ACC112 (cell line): Measurements from ENCODE around the gene ZBTB7C.

ENCODE experiments used
- H2AFZ ChIP-seq: fragments of 200-600 bp; sonication (generic); one replicate; pipeline ENCODE4 v1.6.0; 2017; ENCODE audit warnings: antibody characterized with exemption, low read length; ENCODE audit not compliant: unreplicated experiment
- H3K27ac ChIP-seq: fragments of 200-600 bp; sonication (generic); 2 replicates; pipeline ENCODE4 v1.5.1; 2014; ENCODE audit warnings: low read depth, mild to moderate bottlenecking, antibody characterized with exemption, low read length, moderate library complexity
- H3K27me3 ChIP-seq: fragments of 200-600 bp; sonication (generic); 2 replicates; pipeline ENCODE4 v1.6.1; 2014; ENCODE audit warnings: mild to moderate bottlenecking, antibody characterized with exemption, low read length, moderate library complexity, mixed read lengths; ENCODE audit not compliant: insufficient read depth
- H3K36me3 ChIP-seq: fragments of 200-600 bp; sonication (generic); 2 replicates; pipeline ENCODE4 v1.6.1; 2016; ENCODE audit warnings: mild to moderate bottlenecking, antibody characterized with exemption, low read length, moderate library complexity, mixed read lengths; ENCODE audit not compliant: insufficient read depth
- H3K4me1 ChIP-seq: fragments of 200-600 bp; sonication (generic); one replicate; pipeline ENCODE4 v1.6.1; 2016; ENCODE audit warnings: low read length, mixed read lengths; ENCODE audit not compliant: insufficient read depth, unreplicated experiment, control insufficient read depth
- H3K4me3 ChIP-seq: fragments of 200-600 bp; sonication (generic); 2 replicates; pipeline ENCODE4 v1.5.1; 2014; ENCODE audit warnings: mild to moderate bottlenecking, low read depth, low read length
- H3K79me2 ChIP-seq: fragments of 200-600 bp; sonication (generic); one replicate; pipeline ENCODE4 v1.6.0; 2016; ENCODE audit warnings: low read length; ENCODE audit not compliant: control insufficient read depth, unreplicated experiment, insufficient read depth

Gene ZBTB7C

GRCh38 chr18:48365965-48366364 lies 43.2 kb downstream of the ZBTB7C start:
- Histone ChIP-seq H3K4me3 (no peak overlapping the region), H3K27ac (no peak overlapping the region), H3K79me2 (no peaks in the 10 kb centered on the region), H3K27me3 (peaks cover 38% of the 10 kb centered on the region), H2AFZ (no peak overlapping the region), H3K4me1 (no peaks in the 10 kb centered on the region), H3K36me3 (no peaks in the 10 kb centered on the region)

DNA sequence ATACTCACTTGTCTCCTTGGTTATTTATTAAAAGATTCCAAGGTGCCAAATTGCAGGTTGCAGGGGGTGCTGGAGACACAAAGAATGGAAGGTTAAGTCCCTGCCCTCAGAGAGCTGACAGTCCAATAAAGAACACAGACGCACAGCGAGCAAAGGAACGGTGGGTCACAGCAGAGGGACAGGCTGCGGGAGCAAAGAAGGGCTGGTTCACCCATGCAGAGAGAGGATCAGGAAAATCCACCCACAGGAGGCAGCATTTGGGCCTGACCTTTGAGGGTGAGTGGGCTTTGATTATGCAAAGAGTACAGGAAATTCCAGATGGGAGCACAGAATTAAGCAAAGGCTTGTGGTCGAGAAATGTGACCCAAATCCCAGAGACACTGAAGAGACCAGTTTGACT lies 45.0 kb downstream of the ZBTB7C start:
- H3K27ac ChIP-seq: no peak overlapping the region

GRCh38 chr18:48363175-48363574 lies 46.0 kb downstream of the ZBTB7C start:
- no peak overlapping the region for H3K27ac ChIP-seq
- H3K27me3 ChIP-seq: peaks cover 22% of the 10 kb centered on the region
- no peaks in the 10 kb centered on the region for H3K4me1 ChIP-seq

More for the DNA sequence above, 45.0 kb downstream of the ZBTB7C start:
- H3K79me2 ChIP-seq: no peaks in the 10 kb centered on the region
- H3K4me3 ChIP-seq: no peak overlapping the region
- no peak overlapping the region for H2AFZ ChIP-seq
- no peaks in the 10 kb centered on the region for H3K4me1 ChIP-seq
- peaks cover 30% of the 10 kb centered on the region for H3K27me3 ChIP-seq
- no peaks in the 10 kb centered on the region for H3K36me3 ChIP-seq

DNA sequence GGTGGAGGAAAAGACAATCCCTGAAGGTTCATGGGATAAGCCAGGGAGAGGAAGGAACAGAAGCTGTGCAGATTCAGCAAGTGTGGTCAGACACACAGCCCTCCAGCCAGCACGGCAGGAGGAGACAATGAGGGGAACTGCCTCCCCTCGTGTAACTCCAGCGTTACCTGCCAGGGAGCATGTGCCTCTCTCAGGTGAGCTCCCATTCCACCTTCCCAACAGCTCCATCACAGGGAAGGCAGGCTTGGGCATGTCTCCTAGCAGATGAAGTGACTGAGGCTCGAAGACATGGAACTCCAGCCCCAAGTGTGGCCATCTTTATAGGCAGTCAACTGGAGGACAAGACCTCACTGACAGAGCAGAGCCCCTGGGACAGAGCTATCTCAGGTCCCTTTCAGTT lies 47.4 kb downstream of the ZBTB7C start:
- Histone ChIP-seq H3K4me1 (no peaks in the 10 kb centered on the region), H3K4me3 (no peak overlapping the region), H3K27ac (no peak overlapping the region), H3K36me3 (no peaks in the 10 kb centered on the region), H2AFZ (no peak overlapping the region), H3K27me3 (peaks cover 20% of the 10 kb centered on the region), H3K79me2 (no peaks in the 10 kb centered on the region)

More at GRCh38 chr18:48363175-48363574, 46.0 kb downstream of the ZBTB7C start:
- no peak overlapping the region for H3K4me3 ChIP-seq
- no peak overlapping the region for H2AFZ ChIP-seq
- H3K36me3 ChIP-seq: no peaks in the 10 kb centered on the region
- no peaks in the 10 kb centered on the region for H3K79me2 ChIP-seq

- Histone ChIP-seq H3K4me1 (no peaks in the 10 kb centered on the region), H3K79me2 (no peaks in the 10 kb centered on the region), H3K27ac (no peak overlapping the region), H3K27me3 (peaks cover 27% of the 10 kb centered on the region), H3K36me3 (no peaks in the 10 kb centered on the region), H3K4me3 (no peak overlapping the region), H2AFZ (no peak overlapping the region)
Observed at GRCh38 chr18:48360376-48361021, 48.7 kb downstream of the ZBTB7C start.

DNA sequence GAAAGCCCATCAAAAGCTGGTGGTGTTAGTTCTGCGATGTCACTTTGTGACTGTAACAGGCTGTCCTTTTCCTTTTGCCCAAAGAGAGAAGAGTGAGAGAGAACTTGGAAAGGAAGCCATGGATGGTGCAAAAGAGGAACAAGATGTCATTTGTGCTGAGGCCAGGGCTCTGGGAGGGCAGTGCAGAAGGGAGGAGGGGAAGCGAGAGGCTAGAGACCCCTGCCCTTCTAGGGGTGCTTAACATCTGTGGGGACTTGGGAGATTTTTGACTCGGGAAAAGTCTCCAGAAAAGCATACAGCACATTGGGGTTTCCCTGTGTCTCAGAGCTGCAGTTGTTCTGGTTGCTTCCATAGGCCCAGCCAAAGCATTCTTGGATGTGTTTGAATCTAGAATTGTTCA lies 49.6 kb downstream of the ZBTB7C start:
- Histone ChIP-seq H3K27me3 (peaks cover 36% of the 10 kb centered on the region), H3K4me1 (no peaks in the 10 kb centered on the region), H3K79me2 (no peaks in the 10 kb centered on the region), H2AFZ (no peak overlapping the region), H3K27ac (no peak overlapping the region), H3K36me3 (no peaks in the 10 kb centered on the region), H3K4me3 (no peak overlapping the region)

GRCh38 chr18:48358868-48359267 lies 50.3 kb downstream of the ZBTB7C start:
- no peaks in the 10 kb centered on the region for H3K79me2 ChIP-seq
- H2AFZ ChIP-seq: no peak overlapping the region
- H3K27ac ChIP-seq: no peak overlapping the region
- no peaks in the 10 kb centered on the region for H3K4me1 ChIP-seq
- H3K36me3 ChIP-seq: no peaks in the 10 kb centered on the region
- no peak overlapping the region for H3K4me3 ChIP-seq
- H3K27me3 ChIP-seq: peaks cover 44% of the 10 kb centered on the region

GRCh38 chr18:48356909-48357631 lies 52.1 kb downstream of the ZBTB7C start:
- Histone ChIP-seq H3K4me1 (no peaks in the 10 kb centered on the region), H3K4me3 (no peak overlapping the region), H3K27me3 (peaks cover 52% of the 10 kb centered on the region), H3K36me3 (no peaks in the 10 kb centered on the region), H3K79me2 (no peaks in the 10 kb centered on the region), H3K27ac (no peak overlapping the region), H2AFZ (no peak overlapping the region)

DNA sequence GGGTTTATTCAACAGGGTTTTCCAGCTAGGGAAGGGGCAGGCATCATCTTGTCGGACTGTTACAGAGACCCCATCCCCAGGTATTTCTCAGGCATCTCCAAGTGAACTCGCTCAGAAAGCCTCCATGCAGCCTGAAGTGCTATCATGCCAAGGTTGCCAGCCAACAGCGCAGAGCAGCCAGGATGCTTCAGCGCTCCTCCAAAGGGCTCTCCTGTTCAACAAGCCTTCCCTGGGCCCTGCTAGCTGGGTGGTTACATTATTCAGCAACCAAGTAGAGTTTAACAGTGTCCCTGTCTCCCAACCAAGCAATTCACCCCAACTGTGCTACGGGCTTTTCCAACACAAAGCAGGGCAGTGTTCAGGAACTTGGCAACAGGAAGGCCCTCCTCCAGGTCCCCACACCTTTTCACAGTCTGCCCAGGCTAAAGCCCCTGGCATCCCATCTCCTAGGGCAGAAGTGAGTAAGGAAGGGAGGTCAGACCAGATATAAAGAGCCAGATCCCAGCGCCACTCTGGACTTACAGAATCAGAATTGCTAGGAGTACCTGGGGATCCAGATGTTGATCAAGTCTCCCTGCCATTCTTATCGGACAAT lies 52.9 kb downstream of the ZBTB7C start:
- H3K27ac ChIP-seq: no peak overlapping the region
- H2AFZ ChIP-seq: no peak overlapping the region
- peaks cover 51% of the 10 kb centered on the region for H3K27me3 ChIP-seq
- no peaks in the 10 kb centered on the region for H3K36me3 ChIP-seq
- H3K79me2 ChIP-seq: no peaks in the 10 kb centered on the region
- H3K4me3 ChIP-seq: no peak overlapping the region
- no peaks in the 10 kb centered on the region for H3K4me1 ChIP-seq

DNA sequence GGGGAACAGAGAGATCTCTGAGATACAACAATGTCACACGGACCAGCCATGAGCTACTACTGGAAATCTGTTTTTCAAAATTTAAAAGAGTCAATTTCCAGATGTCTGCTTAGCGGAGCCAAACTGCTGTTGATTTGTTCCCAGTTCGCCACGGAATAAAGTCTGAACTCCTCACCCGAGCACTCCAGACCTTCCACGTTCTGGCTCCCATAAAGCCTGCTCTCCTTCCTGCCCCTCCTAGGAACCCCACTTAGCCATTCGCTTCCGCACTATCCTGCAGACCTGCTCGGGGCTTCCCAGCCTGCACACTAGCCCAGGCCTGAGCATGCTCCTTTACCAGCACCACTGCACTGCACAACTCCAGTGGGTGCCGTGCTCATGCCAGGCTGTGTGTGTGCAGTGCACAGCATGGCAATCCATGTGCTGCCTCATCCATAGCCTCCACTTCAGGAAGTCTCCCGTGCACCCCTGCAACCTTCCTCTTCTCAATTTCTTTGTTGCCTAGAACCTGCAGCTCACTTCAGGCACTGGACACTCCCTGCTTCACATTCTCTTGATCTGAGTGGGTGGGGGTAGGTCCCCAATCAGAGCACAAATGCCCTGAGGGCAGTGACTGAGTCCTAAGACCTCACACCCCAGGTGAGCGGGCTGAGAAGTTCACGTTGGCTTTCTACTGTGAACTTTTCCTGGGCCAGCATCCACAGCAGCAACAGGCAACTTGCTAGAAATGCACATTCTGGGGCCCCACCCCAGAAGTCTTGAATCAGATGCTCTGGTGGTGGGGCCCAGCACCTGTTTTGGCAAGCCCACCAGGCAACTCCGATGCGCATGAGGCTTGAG lies 53.7 kb downstream of the ZBTB7C start:
- Histone ChIP-seq H3K36me3 (no peaks in the 10 kb centered on the region), H3K27me3 (peaks cover 56% of the 10 kb centered on the region), H3K4me3 (no peak overlapping the region), H2AFZ (no peak overlapping the region), H3K4me1 (no peaks in the 10 kb centered on the region), H3K27ac (no peak overlapping the region), H3K79me2 (no peaks in the 10 kb centered on the region)
